GM18505 (cell line): ENCODE measurements around the gene MARCKSL1.
"Not testable (repeated sequence)": the region's sequence is repeated elsewhere in the genome, so short reads cannot be mapped to it uniquely, and the experiment has no call there.

ENCODE experiments used
- ATAC-seq: cut with Tn5 transposase; IDR thresholded peaks from one replicate; pipeline ENCODE4 v1.9.1; 2021; ENCODE audit not compliant: unreplicated experiment
- POLR2A ChIP-seq: IDR thresholded peaks from 4 replicates; pipeline ENCODE4 v1.6.1; 2011; ENCODE audit warnings: borderline replicate concordance; ENCODE audit not compliant: insufficient read depth, insufficient read length; ENCODE audit errors: extremely low read depth

MARCKSL1 gene

GRCh38 chr1:32305310-32305709, 30.7 kb downstream of the MARCKSL1 start:
- no peak for TF ChIP-seq POLR2A
- no peak for ATAC-seq

- ATAC-seq: no peak
- TF ChIP-seq POLR2A: no peak
These were observed 31.9 kb downstream of the MARCKSL1 start for GRCh38 chr1:32303997-32304622.

- no peak for ATAC-seq
- no peak for TF ChIP-seq POLR2A
These were observed 32.7 kb downstream of the MARCKSL1 start for GRCh38 chr1:32303358-32303757.

DNA sequence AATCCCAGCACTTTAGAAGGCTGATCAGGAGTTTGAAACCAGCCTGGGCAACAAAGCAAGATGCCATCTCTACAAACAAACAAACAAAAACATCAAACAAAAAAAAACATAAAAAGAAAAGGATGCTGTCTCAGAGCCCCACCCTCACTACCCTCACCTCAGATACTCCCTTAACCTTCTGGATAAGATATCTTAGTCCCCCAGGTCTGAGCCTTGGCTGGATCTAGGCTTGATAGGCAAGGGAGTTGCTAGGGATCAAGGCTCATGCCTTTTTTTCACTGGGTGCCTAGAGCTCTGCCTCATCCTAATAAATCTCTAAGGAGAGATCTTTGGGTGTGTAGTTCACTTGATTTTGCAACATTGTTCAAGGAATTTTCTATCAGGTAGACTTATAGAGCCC, 36.7 kb downstream of the MARCKSL1 start:
- no peak for ATAC-seq
- TF ChIP-seq POLR2A: no peak

DNA sequence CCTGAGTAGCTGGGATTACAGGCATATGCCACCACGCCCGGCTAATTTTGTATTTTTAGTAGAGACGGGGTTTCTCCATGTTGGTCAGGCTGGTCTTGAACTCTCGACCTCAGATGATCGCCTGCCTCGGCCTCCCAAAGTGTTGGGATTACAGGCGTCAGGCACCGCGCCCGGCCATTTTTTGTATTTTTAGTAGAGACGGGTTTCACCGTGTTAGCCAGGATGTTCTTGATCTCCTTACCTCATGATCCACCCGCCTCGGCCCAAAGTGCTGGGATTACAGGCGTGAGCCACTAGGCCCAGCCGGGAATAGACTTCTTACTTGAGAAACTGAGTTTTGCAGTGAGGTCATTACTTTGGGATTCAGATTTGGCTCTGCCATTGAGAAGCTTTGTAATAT, 37.8 kb downstream of the MARCKSL1 start:
- ATAC-seq: not testable (repeated sequence)

DNA sequence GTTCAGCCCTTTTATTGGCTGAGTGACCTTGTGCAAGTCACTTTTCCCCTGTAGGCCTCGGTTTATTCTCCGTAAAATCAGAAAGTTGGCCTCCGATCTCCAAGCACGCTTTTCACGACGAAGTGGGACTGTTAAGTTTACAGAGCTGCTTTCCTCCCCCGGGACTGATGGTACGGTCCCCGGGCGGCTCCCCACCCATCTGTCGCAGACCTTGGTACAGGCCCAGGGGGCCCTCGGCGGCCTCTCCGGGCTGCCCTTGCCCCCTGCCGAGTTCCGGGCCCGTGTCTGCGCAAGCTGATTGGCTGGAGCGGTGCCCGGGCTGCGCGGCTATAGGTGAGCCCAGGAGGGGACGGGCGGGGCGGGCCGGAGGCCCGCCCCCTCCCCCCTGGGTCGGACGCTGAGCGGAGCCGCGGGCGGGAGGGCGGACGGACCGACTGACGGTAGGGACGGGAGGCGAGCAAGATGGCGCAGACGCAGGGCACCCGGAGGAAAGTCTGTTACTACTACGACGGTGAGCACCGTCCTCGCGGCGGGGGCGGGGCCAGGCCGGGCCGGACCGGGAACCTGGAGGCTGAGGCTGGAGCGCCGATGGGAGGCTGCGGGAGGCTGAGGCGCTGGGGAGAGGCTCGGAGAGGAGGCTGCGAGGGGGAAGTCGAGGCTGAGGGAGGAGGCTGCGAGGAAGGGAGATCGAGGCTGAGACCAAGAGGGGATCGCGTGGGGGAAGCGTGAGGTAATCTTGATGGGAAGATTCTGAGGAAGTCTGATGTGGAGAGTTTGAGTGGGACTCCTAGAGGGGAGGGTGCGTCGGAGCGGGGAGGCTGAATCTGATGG, 44.1 kb downstream of the MARCKSL1 start, which contains the start of gene HDAC1:
Gene HDAC1, plus strand, starts transcription at position 376 of the 831 bp plus-strand sequence. Its CDS starts 87 bp downstream, at position 463.
- peak; percentile 79 for TF ChIP-seq POLR2A
- ATAC-seq: peak; percentile 95

DNA sequence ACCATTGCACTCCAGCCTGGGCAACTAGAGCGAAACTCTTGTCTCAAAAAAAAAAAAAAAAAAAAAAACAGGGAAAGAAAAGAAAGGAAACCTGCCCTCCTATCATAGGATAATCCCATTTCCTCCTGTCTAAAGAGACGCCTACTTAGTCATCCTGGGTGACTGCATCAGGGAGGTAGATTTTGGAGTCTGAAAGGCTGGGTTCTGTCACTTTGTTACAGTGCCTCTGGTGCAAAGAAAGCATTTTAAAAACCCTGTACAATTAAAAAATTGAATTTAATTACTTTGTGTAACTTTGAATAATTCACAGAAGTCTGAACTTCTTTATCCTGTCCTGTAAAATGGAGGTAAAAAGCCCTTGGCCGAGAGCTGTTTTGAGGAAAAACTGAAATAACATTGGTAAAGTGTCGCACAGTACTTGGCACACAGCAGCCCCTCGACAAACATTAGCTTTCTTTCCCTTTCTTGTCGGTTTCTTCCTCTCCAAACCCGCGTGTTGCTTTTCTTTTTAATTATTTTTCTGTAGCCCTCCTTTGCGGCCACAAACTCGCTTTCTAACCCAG, 44.8 kb downstream of the MARCKSL1 start:
- no peak for TF ChIP-seq POLR2A
- no peak for ATAC-seq

- no peak for ATAC-seq
- no peak for TF ChIP-seq POLR2A
These were observed 46.8 kb downstream of the MARCKSL1 start for GRCh38 chr1:32289256-32289655.

GRCh38 chr1:32286763-32287162, 49.3 kb downstream of the MARCKSL1 start:
- no peak for ATAC-seq

GRCh38 chr1:32285658-32286057, 50.4 kb downstream of the MARCKSL1 start:
- TF ChIP-seq POLR2A: no peak
- ATAC-seq: no peak

More at GRCh38 chr1:32286763-32287162, 49.3 kb downstream of the MARCKSL1 start:
- no peak for TF ChIP-seq POLR2A

DNA sequence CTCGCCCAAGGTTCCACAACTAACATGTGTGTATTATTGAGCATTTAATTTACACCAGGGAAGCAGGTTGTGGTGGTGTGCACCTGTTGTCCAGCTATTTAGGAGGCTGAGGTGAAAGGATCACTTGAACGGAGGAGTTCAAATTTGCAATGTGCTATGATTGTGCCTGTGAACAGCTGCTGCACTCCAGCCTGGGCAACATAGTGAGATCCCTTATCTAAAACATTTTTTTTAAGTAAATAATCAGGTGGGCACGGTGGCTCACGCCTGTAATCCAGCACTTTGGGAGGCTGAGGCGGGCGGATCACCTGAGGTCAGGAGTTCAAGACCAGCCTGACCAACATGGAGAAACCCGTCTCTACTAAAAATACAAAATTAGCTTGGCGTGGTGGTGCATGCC, 51.3 kb downstream of the MARCKSL1 start:
- ATAC-seq: not testable (repeated sequence)
